HG03575 (cell line): Measurements from ENCODE around the gene GINS1.

ENCODE experiments used
- ATAC-seq: cut with Tn5 transposase; IDR thresholded peaks from one replicate; pipeline ENCODE4 v1.9.1; 2021; ENCODE audit not compliant: unreplicated experiment, insufficient number of reproducible peaks, low FRiP score; ENCODE audit errors: extremely low read depth

The GINS1 gene

GRCh38 chr20:25439328-25439727 is 31.9 kb downstream of the GINS1 start:
- ATAC-seq: no peak

DNA sequence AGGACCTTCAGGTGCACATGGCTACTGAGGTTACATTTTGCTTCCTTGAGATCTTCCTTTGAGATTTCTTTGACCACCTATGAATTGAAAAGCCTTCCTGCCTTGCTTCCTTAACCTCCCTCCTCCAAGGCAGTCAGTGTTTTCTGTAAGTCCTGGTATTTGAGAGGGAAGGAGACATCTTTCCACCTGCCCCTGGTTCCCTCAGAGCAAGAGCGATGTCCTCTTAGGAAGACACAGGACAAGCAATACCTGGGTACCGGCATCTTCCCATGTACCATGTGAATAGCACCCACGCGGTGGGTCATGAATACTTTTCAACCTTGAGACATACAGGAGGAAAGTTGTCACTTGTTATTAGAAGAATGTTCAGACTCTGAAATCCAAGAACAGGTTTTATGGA is 37.1 kb downstream of the GINS1 start:
- no peak for ATAC-seq

DNA sequence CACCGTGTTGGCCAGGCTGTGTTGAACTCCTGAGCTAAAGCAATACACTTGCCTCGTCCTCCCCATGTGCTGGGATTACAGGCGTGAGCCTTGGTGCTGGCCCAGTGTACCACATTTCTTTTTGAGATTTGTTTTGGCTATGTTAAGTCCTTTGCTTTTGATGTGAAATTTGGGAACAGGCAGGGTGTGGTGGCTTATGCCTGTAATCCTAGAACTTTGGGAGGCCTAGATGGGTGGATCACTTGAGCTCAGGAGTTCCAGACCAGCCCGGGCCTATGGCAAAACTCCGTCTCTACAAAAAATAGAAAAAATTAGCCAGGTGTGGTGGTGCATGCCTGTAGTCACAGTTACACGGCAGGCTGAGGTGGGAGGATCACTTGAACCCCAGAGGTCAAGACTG is 40.2 kb downstream of the GINS1 start:
- no peak for ATAC-seq

GRCh38 chr20:25452333-25452732 is 44.9 kb downstream of the GINS1 start:
- ATAC-seq: no peak

DNA sequence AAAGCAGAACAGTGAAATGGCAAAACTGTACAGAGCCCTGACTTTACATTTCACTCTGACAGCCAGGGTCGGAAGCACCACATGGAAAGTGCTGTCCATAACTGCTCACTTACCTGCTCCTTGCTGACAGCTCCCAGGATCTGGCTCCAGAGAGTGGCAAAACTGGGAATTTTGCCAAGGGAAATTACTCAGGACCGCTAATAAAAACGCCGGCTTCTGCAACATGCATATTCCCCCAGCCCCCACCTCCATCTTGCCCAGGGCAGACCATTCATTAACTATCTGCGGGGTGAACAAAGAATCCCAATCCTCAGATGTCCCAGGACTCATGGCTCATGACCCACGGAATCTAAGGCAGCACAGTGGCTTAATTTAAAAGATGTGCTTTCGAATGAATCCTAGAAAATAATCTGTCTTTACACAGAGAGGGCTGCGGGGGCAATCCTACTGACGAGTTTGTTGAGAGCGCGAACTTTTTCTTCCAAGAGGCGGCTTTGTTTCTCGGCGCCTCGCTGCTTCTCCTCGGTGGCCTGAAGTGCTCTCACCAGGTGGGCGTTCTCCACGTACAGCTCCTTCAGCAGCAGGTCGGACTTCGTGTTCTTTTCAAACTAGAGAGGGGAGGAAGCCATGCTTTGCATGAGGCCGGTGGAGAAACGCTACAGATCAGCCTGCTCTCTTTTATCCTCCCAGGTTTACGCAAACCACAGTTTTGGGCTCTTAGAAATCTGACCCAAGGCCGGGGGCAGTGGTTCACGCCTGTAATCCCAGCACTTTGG is 45.8 kb downstream of the GINS1 start:
- no peak for ATAC-seq

DNA sequence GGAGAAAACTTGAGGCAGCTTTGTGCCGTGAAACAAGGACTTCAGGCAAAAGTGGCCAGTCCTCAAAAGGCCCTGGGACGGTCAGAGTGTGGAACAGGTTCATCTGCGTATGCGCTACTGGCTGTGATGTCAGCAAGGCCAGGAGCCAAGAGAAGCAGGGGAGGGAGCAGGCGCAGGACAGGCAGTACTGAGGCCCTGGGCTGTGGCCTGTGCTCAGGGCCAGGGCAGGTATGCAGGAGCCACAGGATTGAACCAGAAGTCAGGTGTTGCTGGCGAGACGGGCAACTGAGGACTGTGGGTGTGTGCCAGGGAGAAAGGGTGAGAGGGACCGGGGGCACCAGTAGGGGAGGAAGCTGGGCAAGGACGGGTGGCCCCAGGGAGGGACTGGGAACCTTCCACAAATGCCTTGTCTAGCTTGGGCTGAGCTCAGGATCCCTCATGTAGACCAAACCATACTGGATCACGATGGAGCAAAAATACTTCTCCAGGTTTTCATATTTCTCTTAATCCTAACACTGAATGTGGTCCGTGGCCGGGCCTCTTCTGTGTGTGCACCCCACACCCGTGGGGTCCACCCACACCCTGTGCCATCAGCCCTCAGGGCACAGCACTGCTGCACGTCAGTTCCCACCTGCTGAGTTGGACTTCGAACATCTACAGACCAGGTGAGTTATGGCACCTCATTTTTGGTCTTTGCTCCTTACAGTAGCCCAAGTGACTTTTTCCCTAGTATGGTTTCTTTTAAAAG is 46.9 kb downstream of the GINS1 start:
- ATAC-seq: no peak

DNA sequence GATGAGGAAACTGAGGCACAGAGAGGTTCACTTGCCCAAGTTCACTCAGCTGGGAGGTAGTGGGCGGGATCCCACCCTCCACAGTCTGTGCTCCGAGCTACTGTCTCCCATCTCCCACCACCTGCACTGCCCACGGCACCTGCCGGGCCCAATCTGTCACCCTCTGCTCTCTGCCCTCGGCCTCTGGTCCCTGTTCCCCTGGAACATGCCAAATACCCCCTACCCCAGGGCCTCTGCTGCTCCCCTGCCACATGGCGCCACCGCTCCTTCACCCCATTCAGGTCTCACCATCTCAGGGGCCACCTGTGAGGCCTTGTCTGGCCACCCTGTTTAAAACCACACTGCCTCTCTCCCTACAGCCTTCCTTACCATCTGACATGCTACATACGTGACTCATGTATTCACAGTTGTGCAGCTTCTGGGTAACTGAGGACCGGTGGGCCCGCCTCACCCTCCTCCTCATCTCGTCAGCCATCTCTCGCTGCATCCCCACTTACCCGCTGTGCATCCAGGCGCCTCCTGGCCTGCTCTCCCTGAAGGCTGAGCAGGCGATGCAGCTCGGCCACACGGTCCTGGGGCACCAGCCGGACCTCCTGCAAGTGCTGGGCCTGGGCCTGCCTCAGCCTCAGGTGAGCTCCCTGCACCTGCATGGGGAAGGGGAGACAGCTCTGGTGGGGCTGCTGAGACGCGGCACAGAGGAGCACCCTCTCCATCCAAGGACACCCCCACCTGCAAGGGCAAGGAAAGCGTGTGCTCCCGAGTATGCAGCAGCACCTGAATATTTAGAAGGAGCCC is 50.6 kb downstream of the GINS1 start:
- ATAC-seq: no peak

GRCh38 chr20:25459111-25459830 is 51.8 kb downstream of the GINS1 start:
- ATAC-seq: no peak

DNA sequence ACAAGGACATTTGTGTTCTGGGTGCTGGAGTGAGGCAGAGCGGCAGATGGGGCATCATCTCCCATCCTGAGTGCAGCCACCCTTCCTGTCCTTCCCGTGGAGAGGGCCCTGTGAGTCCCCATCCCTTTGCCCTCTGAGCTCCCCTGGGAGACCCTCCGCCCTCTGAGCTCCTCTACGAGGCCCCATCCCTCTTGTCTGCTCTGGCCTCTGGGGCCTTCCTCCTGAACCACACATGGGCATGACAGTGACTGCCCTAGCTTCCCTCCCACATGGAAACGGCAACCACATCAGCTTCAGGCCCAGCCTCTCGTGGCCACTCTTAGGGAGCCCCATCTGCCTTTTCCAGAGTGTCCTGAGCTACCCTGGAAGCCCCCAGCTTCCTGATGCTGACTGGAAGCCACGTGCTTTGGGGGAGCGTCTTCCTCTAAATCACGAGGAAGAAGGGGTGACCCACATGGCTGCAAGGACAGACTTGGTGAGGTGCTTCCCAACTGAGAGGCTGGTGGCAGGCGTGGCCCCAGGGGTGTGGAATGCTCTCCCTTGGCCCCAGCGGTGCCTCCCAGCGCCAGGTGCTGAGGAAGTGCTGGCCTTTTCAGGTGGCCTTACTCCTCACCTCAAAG is 52.6 kb downstream of the GINS1 start:
- no peak for ATAC-seq

DNA sequence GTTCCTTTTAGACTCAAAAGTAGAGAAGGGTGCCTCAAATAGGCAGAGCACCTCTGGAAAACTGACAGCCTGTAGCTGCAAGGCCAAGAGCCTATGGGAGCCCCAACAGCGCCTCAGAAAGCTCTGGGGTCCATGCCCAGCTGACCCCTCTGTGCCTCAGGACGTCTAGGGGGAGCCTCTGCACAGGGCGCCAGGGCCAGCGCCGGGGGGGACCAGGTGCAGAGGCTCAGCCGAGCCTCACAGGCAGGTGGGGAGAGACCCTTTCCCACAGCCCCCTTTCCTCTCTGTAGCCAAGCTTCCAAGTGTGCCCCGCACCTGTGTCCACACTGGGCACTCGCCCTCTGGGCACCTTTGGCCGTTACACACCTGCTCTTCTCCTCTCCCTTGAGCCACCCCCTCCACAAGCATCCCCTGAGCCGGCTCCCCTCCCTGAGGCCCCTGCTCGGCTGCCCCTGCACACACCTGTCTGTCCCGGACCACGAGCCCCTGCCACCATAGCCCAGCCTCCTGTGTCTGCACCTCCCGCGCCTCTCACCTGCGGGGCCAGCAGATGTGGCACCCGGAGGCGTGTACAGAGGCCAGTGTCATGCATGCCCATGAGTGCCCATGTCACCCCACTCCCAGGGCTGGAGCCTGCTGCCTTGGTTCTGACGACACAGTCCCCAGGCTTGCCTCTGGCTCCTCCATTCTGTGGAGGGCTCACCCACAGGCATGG is 53.2 kb downstream of the GINS1 start:
- no peak for ATAC-seq

- no peak for ATAC-seq
Measured at GRCh38 chr20:25461281-25461650, 53.8 kb downstream of the GINS1 start.

DNA sequence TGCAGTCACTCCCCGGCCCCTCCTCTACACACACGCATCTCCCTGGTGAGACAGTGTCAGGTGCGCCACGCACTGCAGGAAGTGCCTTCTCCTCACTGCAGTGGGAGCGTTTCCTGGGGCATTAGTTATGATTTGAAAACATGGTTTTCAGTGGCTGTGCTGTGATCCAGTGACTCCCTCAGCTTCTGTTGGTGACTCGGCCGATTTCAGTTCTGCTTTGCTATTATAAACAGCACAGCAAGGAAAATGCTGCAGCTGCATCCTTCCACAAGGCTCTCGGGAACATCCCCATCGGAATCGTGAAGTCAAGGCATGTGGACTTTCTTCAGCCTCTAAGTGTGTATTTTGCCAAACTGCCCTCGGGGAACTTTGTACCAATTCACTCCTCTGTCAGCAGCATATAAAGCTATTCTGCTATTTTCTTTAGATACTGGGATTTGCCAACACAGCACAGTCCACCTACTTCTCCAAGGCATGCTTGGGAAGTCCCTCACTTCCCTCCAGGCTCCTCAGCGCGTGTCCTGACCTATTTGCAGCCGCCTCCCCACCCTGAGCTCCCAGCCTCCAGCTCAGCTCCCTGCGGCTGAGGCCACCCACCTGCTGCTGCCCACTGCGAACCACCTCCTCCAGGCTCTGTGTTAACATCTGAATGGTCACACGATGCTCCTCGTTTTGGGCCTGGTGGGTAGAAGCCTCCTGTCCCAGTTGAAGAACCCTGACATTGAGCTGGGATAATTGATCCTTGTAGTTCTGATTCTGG is 54.5 kb downstream of the GINS1 start:
- no peak for ATAC-seq

DNA sequence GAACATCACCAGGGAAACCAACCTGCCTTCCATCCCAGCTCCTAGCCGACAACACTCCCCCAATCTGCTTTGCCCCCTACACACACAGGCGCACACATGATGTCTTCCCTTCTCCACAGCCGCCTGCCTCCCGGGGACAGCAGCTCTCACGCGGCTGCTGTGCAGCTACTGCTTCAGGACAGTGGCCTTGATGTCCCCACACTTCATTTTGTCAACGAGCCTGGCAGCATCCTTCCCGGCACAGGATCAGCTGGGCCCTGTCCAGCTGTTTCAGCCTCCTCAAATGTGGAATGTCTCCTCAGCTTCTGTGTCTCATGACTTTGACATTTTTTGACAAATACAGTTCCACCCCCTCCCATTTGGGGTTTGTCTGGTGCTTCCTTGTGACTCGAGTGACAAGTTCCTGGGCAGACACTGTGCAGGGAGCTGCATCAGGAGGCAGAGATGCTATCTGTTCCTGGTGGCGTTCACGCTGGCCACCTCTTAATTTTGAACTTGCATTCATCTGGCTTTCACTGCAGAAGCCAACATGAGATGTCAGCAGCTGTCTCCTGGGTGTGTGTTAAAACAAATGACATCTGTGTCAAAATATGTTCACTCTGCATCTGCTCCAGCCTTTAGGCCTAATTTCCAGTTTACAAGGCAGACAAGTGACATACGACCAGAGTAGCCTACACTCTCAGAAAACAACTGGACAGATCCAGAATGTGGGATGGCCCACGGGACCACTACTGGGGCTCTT is 57.2 kb downstream of the GINS1 start:
- ATAC-seq: no peak

DNA sequence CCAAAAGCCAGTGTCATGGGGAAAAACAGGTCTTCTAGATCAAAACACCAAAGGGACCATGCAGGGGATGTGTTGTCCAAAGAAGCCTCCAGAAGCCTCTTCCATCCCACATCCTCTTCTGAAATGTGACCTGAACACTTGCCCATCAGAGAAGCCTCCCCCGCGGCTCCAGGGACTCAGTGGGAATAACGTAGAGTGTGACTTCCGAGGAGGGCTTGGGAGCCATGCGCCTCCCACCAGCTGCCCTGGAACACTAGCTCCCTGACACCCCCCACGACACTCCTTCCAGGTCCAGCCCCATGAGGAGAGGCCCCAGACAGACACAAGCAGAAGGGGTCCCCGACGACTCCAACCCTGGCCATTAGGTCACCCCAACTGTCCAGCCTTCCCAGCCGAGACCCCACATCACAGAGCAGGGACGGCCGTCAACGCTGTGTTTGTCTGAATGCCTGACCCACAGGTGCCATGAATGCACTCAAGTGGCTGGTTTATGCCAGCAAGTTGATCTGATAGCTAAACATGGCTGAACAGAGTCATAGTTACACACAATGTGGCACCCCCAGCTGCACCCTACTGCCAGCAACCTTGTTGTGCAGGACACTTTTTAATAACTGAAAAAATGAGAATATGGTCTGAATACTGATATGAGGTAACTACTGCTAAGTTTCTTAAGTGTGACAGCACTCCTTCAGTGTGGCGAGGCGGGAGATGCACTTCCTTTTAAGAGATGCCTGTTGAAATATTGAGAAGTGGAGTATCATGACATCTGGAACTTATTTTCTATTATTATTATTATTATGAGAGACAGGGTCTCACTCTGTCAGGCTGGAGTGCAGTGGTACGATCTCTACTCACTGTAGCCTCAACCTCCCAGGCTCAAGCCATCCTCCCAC is 58.0 kb downstream of the GINS1 start:
- ATAC-seq: no peak

DNA sequence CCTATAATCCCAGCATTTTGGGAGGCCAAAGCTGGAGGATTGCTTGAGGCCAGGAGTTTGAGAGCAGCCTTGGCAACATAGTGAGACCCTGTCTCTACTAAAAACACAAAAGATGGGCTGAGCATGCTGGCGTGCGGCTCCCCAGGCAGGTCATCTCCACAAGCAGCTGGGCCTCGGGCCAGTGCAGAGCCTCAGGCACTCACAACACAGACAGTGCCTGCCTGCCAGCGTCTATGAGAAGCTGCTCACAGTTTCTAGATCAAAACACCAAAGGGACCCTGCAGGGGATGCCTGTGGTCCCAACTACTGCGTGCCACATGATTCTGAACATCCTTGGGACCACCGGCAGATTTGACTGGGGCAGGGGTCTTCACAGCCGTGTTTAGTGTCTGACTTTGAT is 59.4 kb downstream of the GINS1 start:
- no peak for ATAC-seq

GRCh38 chr20:25467441-25467840 is 60.0 kb downstream of the GINS1 start:
- ATAC-seq: no peak
